WERI-Rb-1 (cell line): ENCODE data around the gene KCNN3.

ENCODE experiments used
- DNase-seq: peaks from one replicate; pipeline ENCODE4 v3.0.0-alpha.2; 2020
- H3K27ac ChIP-seq: fragments of 250-450 bp; sonication (Bioruptor Pico); 2 replicates; pipeline ENCODE4 v1.5.1; 2020; ENCODE audit warnings: mild to moderate bottlenecking, moderate library complexity
- H3K27me3 ChIP-seq: fragments of 250-450 bp; sonication (Bioruptor Pico); 2 replicates; pipeline ENCODE4 v1.5.1; 2021; ENCODE audit warnings: mild to moderate bottlenecking, low read depth, moderate library complexity; ENCODE audit not compliant: insufficient read depth, severe bottlenecking
- H3K36me3 ChIP-seq: fragments of 250-450 bp; sonication (Bioruptor Pico); 2 replicates; pipeline ENCODE4 v1.5.1; 2020; ENCODE audit warnings: mild to moderate bottlenecking, moderate library complexity
- H3K4me3 ChIP-seq: 2 replicates; pipeline ENCODE4 v1.5.1; 2011; ENCODE audit warnings: low read depth, mild to moderate bottlenecking, control low read depth, low read length
- H3K9me3 ChIP-seq: fragments of 250-450 bp; sonication (Bioruptor Pico); 2 replicates; pipeline ENCODE4 v1.5.1; 2021; ENCODE audit warnings: mild to moderate bottlenecking, moderate library complexity; ENCODE audit not compliant: severe bottlenecking
- CTCF ChIP-seq: IDR thresholded peaks from 2 replicates; pipeline ENCODE4 v1.5.1; 2011; ENCODE audit warnings: low read depth, mild to moderate bottlenecking, control low read depth, inconsistent platforms, low read length

The KCNN3 gene

GRCh38 chr1:154822233-154822632 is 47.8 kb downstream of the KCNN3 start:
- Histone ChIP-seq H3K9me3 (no peaks in the 10 kb centered on the region), H3K36me3 (no peaks in the 10 kb centered on the region), H3K27me3 (no peaks in the 10 kb centered on the region), H3K4me3 (no peak overlapping the region), H3K27ac (no peak overlapping the region)
- TF ChIP-seq CTCF: no peak
- DNase-seq: no peak

GRCh38 chr1:154821083-154821482 is 49.0 kb downstream of the KCNN3 start:
- no peaks in the 10 kb centered on the region for H3K27me3 ChIP-seq
- H3K27ac ChIP-seq: no peak overlapping the region
- H3K36me3 ChIP-seq: no peaks in the 10 kb centered on the region
- no peaks in the 10 kb centered on the region for H3K9me3 ChIP-seq
- DNase-seq: no peak
- no peak overlapping the region for H3K4me3 ChIP-seq
- no peak for TF ChIP-seq CTCF

GRCh38 chr1:154820646-154821045 is 49.4 kb downstream of the KCNN3 start:
- H3K27ac ChIP-seq: no peak overlapping the region
- no peaks in the 10 kb centered on the region for H3K9me3 ChIP-seq
- no peaks in the 10 kb centered on the region for H3K36me3 ChIP-seq
- no peak for TF ChIP-seq CTCF
- no peak for DNase-seq
- no peak overlapping the region for H3K4me3 ChIP-seq
- no peaks in the 10 kb centered on the region for H3K27me3 ChIP-seq

GRCh38 chr1:154819628-154820590 is 50.2 kb downstream of the KCNN3 start:
- no peaks in the 10 kb centered on the region for H3K27me3 ChIP-seq
- no peak overlapping the region for H3K4me3 ChIP-seq
- no peaks in the 10 kb centered on the region for H3K9me3 ChIP-seq
- peak; percentile 89 for DNase-seq
- no peak overlapping the region for H3K27ac ChIP-seq
- H3K36me3 ChIP-seq: no peaks in the 10 kb centered on the region
- peak; percentile 99 for TF ChIP-seq CTCF

GRCh38 chr1:154818911-154819310 is 51.2 kb downstream of the KCNN3 start:
- Histone ChIP-seq H3K27ac (no peak overlapping the region), H3K36me3 (no peaks in the 10 kb centered on the region), H3K9me3 (no peaks in the 10 kb centered on the region), H3K4me3 (no peak overlapping the region), H3K27me3 (no peaks in the 10 kb centered on the region)
- TF ChIP-seq CTCF: no peak
- no peak for DNase-seq

GRCh38 chr1:154816937-154817336 is 53.1 kb downstream of the KCNN3 start:
- Histone ChIP-seq H3K27me3 (no peaks in the 10 kb centered on the region), H3K9me3 (no peaks in the 10 kb centered on the region), H3K36me3 (no peaks in the 10 kb centered on the region), H3K4me3 (no peak overlapping the region), H3K27ac (no peak overlapping the region)
- no peak for DNase-seq
- TF ChIP-seq CTCF: no peak
